DOHH2 (cell line): ENCODE results near the gene TTC3.

Experiments used
- H3F3A ChIP-seq: fragments of 200-600 bp; sonication (generic), shearing (Covaris generic); 2 replicates; pipeline ENCODE4 v1.6.0; 2016; ENCODE audit warnings: antibody characterized with exemption, mild to moderate bottlenecking; ENCODE audit not compliant: control insufficient read depth, insufficient read depth
- H3K27ac ChIP-seq: fragments of 200-600 bp; sonication (generic); 2 replicates; pipeline ENCODE4 v1.5.1; 2014; ENCODE audit warnings: low read depth, mild to moderate bottlenecking, low read length, moderate library complexity
- H3K27me3 ChIP-seq: fragments of 200-600 bp; sonication (generic); 2 replicates; pipeline ENCODE4 v1.6.1; 2014; ENCODE audit warnings: mild to moderate bottlenecking, low read length, mixed read lengths; ENCODE audit not compliant: control insufficient read depth
- H3K36me3 ChIP-seq: fragments of 200-600 bp; sonication (generic); 2 replicates; pipeline ENCODE4 v1.6.1; 2014; ENCODE audit warnings: mild to moderate bottlenecking, low read length, moderate library complexity, mixed read lengths; ENCODE audit not compliant: control insufficient read depth
- H3K4me1 ChIP-seq: fragments of 200-600 bp; sonication (generic); 2 replicates; pipeline ENCODE4 v1.6.1; 2014; ENCODE audit warnings: mild to moderate bottlenecking, low read length, mixed read lengths; ENCODE audit not compliant: control insufficient read depth
- H3K4me2 ChIP-seq: fragments of 200-600 bp; sonication (generic); 2 replicates; pipeline ENCODE4 v1.6.0; 2014; ENCODE audit warnings: mild to moderate bottlenecking, low read length, moderate library complexity
- H3K4me3 ChIP-seq: fragments of 200-600 bp; sonication (generic); 2 replicates; pipeline ENCODE4 v1.5.1; 2014; ENCODE audit warnings: mild to moderate bottlenecking, low read length, mixed read lengths
- H3K79me2 ChIP-seq: fragments of 200-600 bp; sonication (generic); 2 replicates; pipeline ENCODE4 v1.6.1; 2014; ENCODE audit warnings: mild to moderate bottlenecking, low read length, mixed read lengths; ENCODE audit not compliant: control insufficient read depth
- H3K9me2 ChIP-seq: fragments of 200-600 bp; sonication (generic); replicated peaks from 2 replicates; pipeline ENCODE4 v1.6.1; 2014; ENCODE audit warnings: mild to moderate bottlenecking, low read length, mixed read lengths; ENCODE audit not compliant: control insufficient read depth
- H3K9me3 ChIP-seq: fragments of 200-600 bp; sonication (generic); 2 replicates; pipeline ENCODE4 v1.6.1; 2014; ENCODE audit warnings: antibody characterized with exemption, low read length, mixed read lengths; ENCODE audit not compliant: control insufficient read depth, insufficient read depth
- H4K20me1 ChIP-seq: fragments of 200-600 bp; sonication (generic); 2 replicates; pipeline ENCODE4 v1.6.0; 2014; ENCODE audit warnings: low read depth, mild to moderate bottlenecking, antibody characterized with exemption, low read length, moderate library complexity; ENCODE audit not compliant: control insufficient read depth, insufficient read depth
- CTCF ChIP-seq: fragments of 200-600 bp; sonication (generic); IDR thresholded peaks from one replicate; pipeline ENCODE4 v1.5.1; 2014; ENCODE audit warnings: antibody characterized with exemption, mild to moderate bottlenecking, low read depth, low read length; ENCODE audit not compliant: poor library complexity, severe bottlenecking
- EZH2phosphoT487 ChIP-seq: fragments of 200-600 bp; sonication (generic); IDR thresholded peaks from 2 replicates; pipeline ENCODE4 v1.6.1; 2017; ENCODE audit warnings: borderline replicate concordance, mild to moderate bottlenecking, antibody characterized with exemption, low read length, moderate library complexity, mixed read lengths

The TTC3 gene

DNA sequence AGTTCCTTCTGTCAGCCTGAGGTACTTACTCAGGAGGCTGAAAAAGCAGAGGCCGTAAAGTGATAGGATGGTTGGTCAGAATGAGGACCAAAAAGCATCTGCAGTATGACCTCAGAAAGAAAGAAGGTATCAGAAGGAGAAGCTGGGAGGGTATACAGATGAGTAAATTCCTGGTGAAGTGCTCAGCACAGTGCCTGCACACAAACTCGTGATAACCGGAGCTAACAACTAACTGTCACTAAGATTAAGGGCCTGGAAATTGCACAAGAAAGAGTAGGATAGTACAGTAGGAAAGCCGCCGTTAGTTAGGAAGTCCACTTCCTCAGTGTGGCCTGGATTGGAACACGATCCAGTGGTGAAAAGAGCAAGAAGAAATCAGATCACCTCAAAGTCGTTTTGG, 131.5 kb downstream of the TTC3 start:
- Histone ChIP-seq H3K79me2 (no peaks in the 10 kb centered on the region), H3F3A (no peaks in the 10 kb centered on the region), H3K9me2 (no peaks in the 10 kb centered on the region), H3K4me3 (no peak overlapping the region), H3K4me2 (no peak overlapping the region), H3K36me3 (peaks cover 24% of the 10 kb centered on the region), H3K27ac (no peak overlapping the region), H3K27me3 (no peaks in the 10 kb centered on the region), H4K20me1 (no peaks in the 10 kb centered on the region), H3K9me3 (no peaks in the 10 kb centered on the region), H3K4me1 (peaks cover 22% of the 10 kb centered on the region)
- no peak for TF ChIP-seq EZH2phosphoT487
- TF ChIP-seq CTCF, result no peak

- Histone ChIP-seq H3K4me1 (peaks cover 31% of the 10 kb centered on the region), H3K27me3 (no peaks in the 10 kb centered on the region), H4K20me1 (no peaks in the 10 kb centered on the region), H3K9me3 (peaks cover 1% of the 10 kb centered on the region; the same call in 1 of the 2 replicates), H3K4me3 (no peak overlapping the region), H3K4me2 (no peak overlapping the region), H3K79me2 (no peaks in the 10 kb centered on the region), H3F3A (no peaks in the 10 kb centered on the region; the same call in 1 of the 2 replicates), H3K27ac (no peak overlapping the region), H3K36me3 (peaks cover 8% of the 10 kb centered on the region), H3K9me2 (no peaks in the 10 kb centered on the region)
- TF ChIP-seq EZH2phosphoT487, result no peak
- TF ChIP-seq CTCF, result no peak
Observed at GRCh38 chr21:37206496-37206895, 133.4 kb downstream of the TTC3 start.

GRCh38 chr21:37207441-37208009, 134.5 kb downstream of the TTC3 start:
- no peak overlapping the region for H3K4me3 ChIP-seq
- no peaks in the 10 kb centered on the region for H3K9me2 ChIP-seq
- no peaks in the 10 kb centered on the region; the same call in 1 of the 2 replicates for H3F3A ChIP-seq
- H3K4me2 ChIP-seq, result no peak overlapping the region
- H3K79me2 ChIP-seq, result no peaks in the 10 kb centered on the region
- H4K20me1 ChIP-seq, result no peaks in the 10 kb centered on the region
- no peak overlapping the region for H3K27ac ChIP-seq
- peaks cover 31% of the 10 kb centered on the region for H3K4me1 ChIP-seq
- peaks cover 3% of the 10 kb centered on the region; the same call in 1 of the 2 replicates for H3K9me3 ChIP-seq
- TF ChIP-seq CTCF, result no peak
- TF ChIP-seq EZH2phosphoT487, result no peak
- no peaks in the 10 kb centered on the region for H3K27me3 ChIP-seq
- no peaks in the 10 kb centered on the region; the same call in 1 of the 2 replicates for H3K36me3 ChIP-seq
